ENCODE data around the gene OR4K13.

Gene OR4K13, protein sequence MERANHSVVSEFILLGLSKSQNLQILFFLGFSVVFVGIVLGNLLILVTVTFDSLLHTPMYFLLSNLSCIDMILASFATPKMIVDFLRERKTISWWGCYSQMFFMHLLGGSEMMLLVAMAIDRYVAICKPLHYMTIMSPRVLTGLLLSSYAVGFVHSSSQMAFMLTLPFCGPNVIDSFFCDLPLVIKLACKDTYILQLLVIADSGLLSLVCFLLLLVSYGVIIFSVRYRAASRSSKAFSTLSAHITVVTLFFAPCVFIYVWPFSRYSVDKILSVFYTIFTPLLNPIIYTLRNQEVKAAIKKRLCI

DNA sequence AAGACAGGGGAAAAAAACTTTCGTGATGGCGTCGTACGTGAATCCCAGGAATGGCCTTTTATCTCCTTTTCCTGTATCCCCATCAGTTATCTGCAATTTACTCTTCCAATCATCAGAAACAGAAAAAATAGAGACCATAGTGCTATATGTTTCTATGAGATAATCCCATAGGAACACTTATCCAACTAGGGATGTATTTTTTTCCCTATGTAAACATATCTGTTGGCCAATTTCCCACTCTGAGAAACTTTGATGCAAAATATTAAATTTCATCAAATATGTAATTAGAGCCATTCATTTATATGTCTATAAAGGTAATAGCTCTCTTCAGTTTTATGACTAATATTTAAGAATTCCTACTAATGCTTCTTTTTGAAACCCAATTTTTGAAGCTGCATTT, at the start of gene OR4K13:
TSS of gene OR4K13 (minus strand) at position 101 of the 400 bp plus-strand sequence. CDS start 1,280 bp downstream, outside the sequence.
- no peak for DNase-seq

DNA sequence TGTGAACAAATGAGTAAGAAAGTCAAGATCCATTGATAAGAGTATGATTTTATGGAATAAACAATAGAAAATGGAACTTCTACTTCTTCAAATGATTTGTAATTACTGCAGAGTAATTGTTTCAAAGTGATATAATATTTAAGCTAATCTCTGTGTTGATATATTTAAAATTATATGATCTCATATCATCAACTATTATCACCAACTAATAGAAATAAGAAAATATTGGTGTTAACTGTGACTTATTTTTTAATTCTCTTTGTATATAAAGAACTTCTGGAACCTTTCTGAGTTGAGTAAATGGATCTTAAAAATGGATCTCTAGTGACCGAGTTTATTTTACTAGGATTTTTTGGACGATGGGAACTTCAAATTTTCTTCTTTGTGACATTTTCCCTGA, 23.9 kb upstream of the OR4K13 start, which contains the start of gene OR4L1:
TSS of gene OR4L1 (plus strand) at position 301 of the 400 bp plus-strand sequence. CDS start at position 301, 0 bp downstream.
- DNase-seq = no peak

DNA sequence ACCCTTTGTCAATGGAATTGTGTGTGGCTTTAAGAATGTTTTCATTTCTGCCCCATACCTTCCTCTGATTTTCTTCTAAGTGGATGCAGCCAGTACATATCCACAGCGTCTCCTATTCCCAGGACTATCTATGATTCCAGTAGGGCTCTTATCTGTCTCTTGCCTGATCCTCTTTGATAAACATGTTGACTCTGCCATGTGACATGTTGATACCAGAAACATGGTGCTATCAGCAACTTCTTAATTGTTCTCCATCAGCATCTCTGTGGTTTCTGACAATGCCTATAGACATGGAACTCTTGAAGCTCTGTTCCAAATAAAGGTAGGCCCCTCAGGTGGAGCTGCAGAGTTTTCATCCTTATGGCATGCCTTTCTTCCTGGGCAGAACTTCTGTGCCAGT, 12.4 kb upstream of the OR4K13 start:
- DNase-seq = no peak

DNA sequence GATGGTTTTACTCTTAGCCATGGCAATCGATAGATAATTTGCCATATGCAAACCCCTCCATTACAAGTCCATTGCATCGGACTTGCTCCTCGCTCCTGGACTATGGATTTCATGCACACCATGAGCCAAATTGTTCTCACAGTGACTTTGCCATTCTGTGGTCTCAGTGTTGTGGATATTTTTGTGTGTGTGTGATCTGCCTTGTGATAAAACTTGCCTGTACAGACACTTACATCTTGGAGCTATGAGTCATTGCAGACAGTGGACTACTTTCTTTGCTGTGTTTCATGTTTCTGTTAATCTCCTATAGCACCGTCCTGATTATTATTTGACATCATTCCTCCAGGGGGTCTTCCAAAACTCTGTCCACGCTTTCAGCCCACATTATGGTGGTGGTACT, 8.4 kb upstream of the OR4K13 start:
- no peak for DNase-seq

DNA sequence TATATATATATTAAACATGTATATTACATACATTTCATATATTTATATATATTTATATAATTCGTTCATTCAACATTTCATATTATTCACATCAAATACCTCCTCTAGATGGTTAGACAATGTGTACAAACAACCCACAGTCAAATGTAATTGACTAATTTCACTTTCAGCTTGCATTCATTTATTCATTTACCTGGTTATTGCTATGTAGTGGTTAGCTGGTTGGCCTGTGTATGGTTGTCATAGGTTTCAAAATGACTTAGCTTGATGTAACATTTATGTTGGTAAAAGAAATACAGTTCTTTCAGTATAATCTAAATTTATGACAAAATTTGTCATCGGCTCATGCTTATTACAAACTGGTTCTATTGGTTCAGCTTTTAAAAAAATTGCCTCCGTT, 389 bp downstream of the OR4K13 start:
- DNase-seq = no peak

DNA sequence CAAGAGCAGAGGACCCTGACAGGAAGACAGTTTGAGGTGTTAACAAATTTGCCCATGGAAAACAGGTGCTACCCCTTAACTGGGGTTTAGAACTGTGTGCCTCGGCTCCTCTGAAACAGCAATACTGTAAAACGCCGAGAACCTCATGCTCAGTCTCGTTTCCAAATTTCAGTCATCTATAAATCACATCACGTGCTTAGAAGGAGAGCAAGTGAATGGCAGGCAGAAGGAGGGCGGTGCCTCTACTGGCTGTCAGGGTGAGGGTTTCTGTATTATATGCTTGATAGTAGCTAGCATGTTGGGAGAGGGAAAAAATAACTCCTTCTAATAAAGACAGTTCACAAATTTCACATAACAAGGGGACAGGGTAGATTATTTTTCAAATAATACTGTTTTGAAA, 4.8 kb downstream of the OR4K13 start:
- DNase-seq = no peak

DNA sequence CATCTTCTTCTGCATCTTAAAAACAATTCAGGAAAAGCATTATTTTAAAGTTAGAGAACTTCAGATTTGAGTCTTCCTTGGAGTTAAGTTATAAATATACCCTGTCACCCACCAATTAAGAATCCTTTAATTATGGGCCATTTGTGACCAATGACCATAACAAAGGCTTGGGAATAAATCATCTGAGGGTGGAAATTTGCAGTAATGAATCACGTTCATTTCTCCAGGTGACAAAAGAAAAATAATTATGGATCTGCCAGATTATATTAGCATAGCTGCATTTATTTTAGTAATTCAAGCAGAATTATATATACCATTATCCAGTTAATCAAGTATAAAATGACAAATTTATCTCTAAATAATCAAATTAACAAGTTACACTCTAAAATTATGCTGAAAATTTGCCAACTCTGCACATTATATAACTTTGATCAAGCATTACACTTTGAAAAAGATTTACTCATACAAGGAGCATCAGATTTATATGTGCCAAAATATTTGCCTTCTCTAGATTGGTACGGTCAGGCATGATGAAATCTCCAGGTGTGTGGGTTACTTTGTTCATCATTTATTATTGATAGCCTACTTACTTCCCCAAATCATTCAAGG, 16.5 kb downstream of the OR4K13 start, which contains the start of gene OR4K14:
TSS of gene OR4K14 (minus strand) at position 51 of the 609 bp plus-strand sequence. CDS start 4,114 bp downstream, outside the sequence.
- no peak for DNase-seq

DNA sequence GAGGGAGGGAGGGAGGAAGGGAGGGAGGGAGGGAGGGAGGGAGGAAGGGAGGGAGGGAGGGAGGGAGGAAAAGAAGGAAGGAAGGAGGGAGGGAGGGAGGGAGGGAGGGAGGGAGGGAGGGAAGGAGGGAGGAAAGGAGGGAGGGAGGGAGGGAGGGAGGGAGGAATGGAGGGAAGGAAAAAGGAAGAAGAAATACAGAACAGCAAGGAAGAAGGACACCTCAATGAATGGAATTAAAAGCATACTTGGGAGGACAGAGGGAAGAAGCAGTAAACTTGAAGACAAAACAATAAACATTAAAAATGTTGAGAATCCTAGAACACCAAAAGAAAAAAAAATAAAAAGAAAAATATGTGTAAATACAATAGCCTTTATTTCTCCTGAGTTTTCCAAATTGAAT, 27.7 kb downstream of the OR4K13 start:
- no peak for DNase-seq

DNA sequence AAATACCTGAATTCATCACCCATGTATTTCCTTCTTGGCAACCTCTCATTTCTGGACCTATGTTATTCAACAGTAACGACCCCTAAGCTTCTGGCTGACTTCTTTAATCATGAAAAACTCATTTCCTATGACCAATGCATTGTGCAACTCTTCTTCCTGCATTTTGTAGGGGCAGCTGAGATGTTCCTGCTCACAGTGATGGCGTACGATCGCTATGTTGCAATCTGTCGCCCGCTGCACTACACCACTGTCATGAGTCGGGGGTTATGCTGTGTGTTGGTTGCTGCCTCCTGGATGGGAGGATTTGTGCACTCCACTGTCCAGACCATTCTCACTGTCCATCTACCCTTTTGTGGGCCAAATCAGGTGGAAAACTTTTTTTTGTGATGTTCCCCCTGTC, 33.5 kb downstream of the OR4K13 start:
- no peak for DNase-seq

DNA sequence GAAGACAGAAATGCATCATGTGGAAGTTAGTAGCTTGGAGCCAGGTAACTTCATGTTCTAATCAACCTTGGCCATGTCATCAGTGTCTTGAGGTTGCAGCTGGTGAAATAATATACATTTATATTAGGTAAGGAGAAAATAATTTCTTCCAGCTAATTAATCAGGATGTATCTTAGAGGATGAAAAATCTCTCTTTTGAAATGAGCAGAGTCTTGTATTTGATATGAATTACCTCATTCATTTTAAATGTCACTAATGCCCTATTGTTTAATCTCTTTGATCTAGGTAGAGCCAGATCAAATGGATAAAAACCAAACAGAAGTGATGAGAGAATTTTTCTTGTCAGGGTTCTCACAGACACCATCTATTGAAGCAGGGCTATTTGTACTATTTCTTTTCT, 34.0 kb downstream of the OR4K13 start, which contains the start of gene OR4Q2:
TSS of gene OR4Q2 (plus strand) at position 301 of the 400 bp plus-strand sequence.
- no peak for DNase-seq

DNA sequence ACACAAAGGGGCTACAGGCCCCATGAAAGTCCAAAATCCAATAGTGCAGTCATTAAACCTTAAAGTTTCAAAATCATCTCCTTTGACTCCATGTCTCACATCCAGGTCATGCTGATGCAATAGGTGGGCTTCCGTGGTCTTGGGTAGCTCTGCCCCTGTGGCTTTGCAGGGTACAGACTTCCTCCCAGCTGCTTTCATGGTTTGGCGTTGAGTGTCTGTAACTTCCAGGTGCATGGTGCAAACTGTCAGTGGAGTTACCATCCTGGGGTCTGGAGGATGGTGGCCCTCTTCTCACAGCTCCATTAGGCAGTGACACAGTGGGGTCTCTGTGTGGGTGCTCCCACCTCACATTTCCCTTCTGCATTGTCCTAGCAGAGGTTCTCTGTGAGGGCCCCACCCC, 42.4 kb downstream of the OR4K13 start:
- no peak for DNase-seq
